ENCODE data around the gene MICAL2. TPM values are rescaled to one million over a fixed set of nuclear protein-coding genes. Genes with fewer than 3 reads are reported as not detected.

The MICAL2 gene
- total and polyA plus RNA-seq, 2 of the 8 experiments (the other 6 are each of a cell fraction or from before 2014, with no cell fraction given) = 1.3 to 4.1 TPM

GRCh38 chr11:12202661-12203310 lies 92.4 kb downstream of the MICAL2 start:
- POLR2A ChIA-PET (ENCODE audit: partially characterized antibody) = no interaction called here
- Histone ChIP-seq H2AFZ (ENCODE audit: low read length) (no peak overlapping the region), H3K23ac (ENCODE audit: insufficient read length) (no peak overlapping the region), H3K27ac (ENCODE audit: low read depth, low read length) (no peak overlapping the region), H2BK120ac (replicated peaks; ENCODE audit: low read depth, low read length) (no peak overlapping the region), H3K4me3 (ENCODE audit: extremely low read depth in 1 of 4, insufficient read depth in 2 of 4, low read depth in 3 of 4, low read length in 4 of 4) (no peak overlapping the region), H3K4ac (replicated peaks; ENCODE audit: insufficient read length, low read depth, low read length) (no peak overlapping the region), H4K91ac (replicated peaks; ENCODE audit: insufficient read length, low read length) (no peak overlapping the region), H3K9ac (replicated peaks in 1 of 4; ENCODE audit: extremely low read depth in 1 of 4, low read depth in 3 of 4, low read length in 3 of 4) (no peak overlapping the region), H3K18ac (ENCODE audit: extremely low read depth, low read length) (no peak overlapping the region), H2AK5ac (ENCODE audit: low read depth, low read length) (no peak overlapping the region), H2BK5ac (ENCODE audit: low read depth, low read length) (no peak overlapping the region), H3K4me2 (ENCODE audit: insufficient read depth in 1 of 2, low read depth in 2 of 2, low read length in 2 of 2) (no peak overlapping the region), H3K14ac (ENCODE audit: insufficient read length) (no peak overlapping the region), H2BK20ac (ENCODE audit: low read length) (no peak overlapping the region), H3K23me2 (ENCODE audit: low read depth, low read length) (no peaks in the 10 kb centered on the region), H3K27me3 (replicated peaks in 1 of 4; ENCODE audit: control insufficient read depth in 3 of 4, extremely low read depth in 1 of 4, insufficient read depth in 3 of 4, low read length in 3 of 4) (no peaks in the 10 kb centered on the region; a peak in 1 of 7 replicates), H3K56ac (replicated peaks; ENCODE audit: insufficient read length, low read depth, low read length) (no peak overlapping the region), H2BK12ac (ENCODE audit: low read depth, low read length) (no peak overlapping the region), H4K5ac (ENCODE audit: insufficient read length, low read depth, low read length) (no peak overlapping the region), H4K20me1 (replicated peaks in 1 of 2; ENCODE audit: control insufficient read depth in 1 of 2, insufficient read depth in 2 of 2, low read length in 2 of 2) (no peaks in the 10 kb centered on the region), H3K36me3 (ENCODE audit: control insufficient read depth in 2 of 4, insufficient read depth in 4 of 4, low read length in 3 of 4) (no peaks in the 10 kb centered on the region), H4K8ac (ENCODE audit: extremely low read depth, insufficient read depth, low read length) (no peak overlapping the region), H3K4me1 (replicated peaks in 1 of 4; ENCODE audit: control insufficient read depth in 3 of 4, insufficient read depth in 4 of 4, low read length in 3 of 4) (peaks cover 0 to 3% (median under 1%) of the 10 kb centered on the region in 4 experiments; a peak in 3 of 7 replicates), H3K79me2 (ENCODE audit: control insufficient read depth in 1 of 2, insufficient read depth in 2 of 2, low read length in 2 of 2) (no peaks in the 10 kb centered on the region), H3K79me1 (ENCODE audit: low read depth, low read length) (no peaks in the 10 kb centered on the region), H2BK15ac (ENCODE audit: low read length) (no peak overlapping the region), H3K9me3 (ENCODE audit: insufficient read depth in 2 of 2, low read depth in 1 of 2, low read length in 1 of 2) (no peaks in the 10 kb centered on the region)
- TF ChIP-seq BCL11A (IDR thresholded peaks at IDR 0.05; ENCODE audit: low read depth in 2 of 2, low read length in 2 of 2) (no peak), EZH2 (IDR thresholded peaks at IDR 0.05; ENCODE audit: low read depth, low read length, severe bottlenecking) (no peak), SRF (IDR thresholded peaks at IDR 0.05; ENCODE audit: low read depth, low read length) (no peak), CREB1 (IDR thresholded peaks at IDR 0.05) (no peak)
- WGBS, 2 experiments (ENCODE audit: extremely low coverage in 1 of 2, insufficient coverage in 1 of 2, insufficient read length in 1 of 2, insufficient replicate concordance in 2 of 2, low coverage in 1 of 2, low lambda C conversion rate in 2 of 2, missing lambda C conversion rate in 1 of 2) = 96% methylated on average over 7 of the region's 7 CpGs; no CpG with 5 or more reads in 1 of the 2 experiments
- DNase-seq (ENCODE audit: low read depth in 1 of 2, low spot score in 2 of 2) (no peak), FAIRE-seq (no peak)
- CTCF ChIA-PET (ENCODE audit: partially characterized antibody) = interaction anchor here (0.6 kb wide), 2 partner anchors 90 to 180 kb away, joined by 3 to 4 read pairs; no protein-coding TSS in a partner anchor

Measured in H1 (cell line).